Activated B cell treated with CpG ODN at 0.5 μM for 24 hours (primary cell): ENCODE results near the gene MYDGF. TPM values are rescaled to one million over a fixed set of nuclear protein-coding genes. Genes with fewer than 3 reads are reported as not detected.

ENCODE experiments used
- ATAC-seq: fragments of 200-7000 bp; cut with Tn5 transposase; one replicate; pipeline ENCODE4 v1.10.0; 2021; ENCODE audit warnings: low read depth, mild to moderate bottlenecking, moderate library complexity
- CTCF ChIA-PET: fragments of 350-600 bp; sonication (Branson Sonifier 250); formaldehyde crosslinking; loops from one replicate; lab custom pipeline; 2021; ENCODE audit warnings: antibody characterized with exemption; lab: Charles Lee
- POLR2A ChIA-PET: fragments of 350-600 bp; sonication (Branson Sonifier 250); formaldehyde crosslinking; loops from one replicate; lab custom pipeline; 2021; ENCODE audit warnings: antibody characterized with exemption; lab: Charles Lee
- DNase-seq: peaks from one replicate; pipeline ENCODE4 v3.0.0; 2022
- H3K27ac Mint-ChIP-seq: one replicate; pipeline ENCODE4 v1.8.0; 2020; ENCODE audit warnings: mixed read lengths
- H3K27me3 Mint-ChIP-seq: one replicate; pipeline ENCODE4 v1.8.0; 2021; ENCODE audit warnings: mixed read lengths
- H3K36me3 Mint-ChIP-seq: one replicate; pipeline ENCODE4 v1.8.0; 2021; ENCODE audit warnings: low read depth, mixed read lengths
- H3K4me1 Mint-ChIP-seq: one replicate; pipeline ENCODE4 v1.8.0; 2021; ENCODE audit warnings: mixed read lengths
- H3K4me3 Mint-ChIP-seq: one replicate; pipeline ENCODE4 v1.8.0; 2020; ENCODE audit warnings: mild to moderate bottlenecking, mixed read lengths
- H3K9me3 Mint-ChIP-seq: one replicate; pipeline ENCODE4 v1.8.0; 2020; ENCODE audit warnings: mixed read lengths
- CTCF ChIP-seq: fragments of 200-600 bp; IDR thresholded peaks from one replicate; pipeline ENCODE4 v1.8.0; 2022; ENCODE audit warnings: antibody characterized with exemption, mild to moderate bottlenecking
- intact Hi-C: fragments of 100-400 bp; cut with micrococcal nuclease; formaldehyde crosslinking; loops from one replicate; pipeline ENCODE4 v1.15.1; 2024
- total RNA-seq: library from RNA; stranded (reverse); gene quantifications from 2 replicates; pipeline ENCODE4 v1.2.3, GENCODE V29; 2022

MYDGF gene
- total RNA-seq, 1 donor from 2014 or later = 30.9 TPM

- Mint-ChIP-seq H3K4me3 (no peak overlapping the region), H3K36me3 (peaks cover 74% of the 10 kb centered on the region), H3K9me3 (no peaks in the 10 kb centered on the region), H3K4me1 (no peaks in the 10 kb centered on the region), H3K27me3 (no peaks in the 10 kb centered on the region), H3K27ac (no peak overlapping the region)
- ChIA-PET POLR2A (no interaction called here), CTCF (no interaction called here)
- ATAC-seq = no peak
- no peak for DNase-seq
- TF ChIP-seq CTCF = no peak
- intact Hi-C loops = no loop called here
Observed at GRCh38 chr19:4705413-4706131, 35.4 kb upstream of the MYDGF start.

GRCh38 chr19:4704317-4704673, 34.2 kb upstream of the MYDGF start:
- no peak for TF ChIP-seq CTCF
- ChIA-PET CTCF (interaction anchor here (0.5 kb wide), 1 partner anchor 101 kb away, joined by 3 read pairs; no protein-coding TSS in a partner anchor), POLR2A (no interaction called here)
- H3K27me3 Mint-ChIP-seq = no peaks in the 10 kb centered on the region
- no peaks in the 10 kb centered on the region for H3K9me3 Mint-ChIP-seq
- no peak overlapping the region for H3K27ac Mint-ChIP-seq
- H3K4me3 Mint-ChIP-seq = no peak overlapping the region
- intact Hi-C loops = no loop called here
- DNase-seq (no peak), ATAC-seq (no peak)
- peaks cover 75% of the 10 kb centered on the region for H3K36me3 Mint-ChIP-seq
- no peaks in the 10 kb centered on the region for H3K4me1 Mint-ChIP-seq

- Mint-ChIP-seq H3K4me1 (no peaks in the 10 kb centered on the region), H3K4me3 (no peak overlapping the region), H3K27ac (no peak overlapping the region), H3K9me3 (no peaks in the 10 kb centered on the region), H3K36me3 (peaks cover 74% of the 10 kb centered on the region), H3K27me3 (no peaks in the 10 kb centered on the region)
- ATAC-seq (no peak), DNase-seq (no peak)
- CTCF ChIA-PET = interaction anchor here (0.5 kb wide), 1 partner anchor 101 kb away, joined by 3 read pairs; no protein-coding TSS in a partner anchor
- TF ChIP-seq CTCF = no peak
- intact Hi-C loops = no loop called here
- POLR2A ChIA-PET = no interaction called here
Observed at GRCh38 chr19:4703671-4704316, 33.7 kb upstream of the MYDGF start.

GRCh38 chr19:4702764-4703163, 32.6 kb upstream of the MYDGF start:
- DNase-seq = no peak
- H3K4me1 Mint-ChIP-seq = no peaks in the 10 kb centered on the region
- TF ChIP-seq CTCF = no peak
- ChIA-PET POLR2A (no interaction called here), CTCF (no interaction called here)
- no peaks in the 10 kb centered on the region for H3K27me3 Mint-ChIP-seq
- H3K27ac Mint-ChIP-seq = no peak overlapping the region
- H3K36me3 Mint-ChIP-seq = peaks cover 72% of the 10 kb centered on the region
- ATAC-seq = no peak
- no peaks in the 10 kb centered on the region for H3K9me3 Mint-ChIP-seq
- H3K4me3 Mint-ChIP-seq = no peak overlapping the region
- intact Hi-C loops = no loop called here

GRCh38 chr19:4701557-4701956, 31.4 kb upstream of the MYDGF start:
- DNase-seq (no peak), ATAC-seq (no peak)
- no peak for TF ChIP-seq CTCF
- Mint-ChIP-seq H3K4me3 (no peak overlapping the region), H3K27me3 (no peaks in the 10 kb centered on the region), H3K9me3 (no peaks in the 10 kb centered on the region), H3K4me1 (no peaks in the 10 kb centered on the region), H3K27ac (no peak overlapping the region), H3K36me3 (peaks cover 76% of the 10 kb centered on the region)
- intact Hi-C loops = no loop called here
- POLR2A ChIA-PET = no interaction called here
- CTCF ChIA-PET = no interaction called here
